GM23338 (cell line): ENCODE data around the gene RPLP2. TPM values are rescaled to one million over a fixed set of nuclear protein-coding genes. Genes with fewer than 3 reads are reported as not detected.

Experiments
- ATAC-seq: fragments of 200-7000 bp; cut with Tn5 transposase; 3 replicates; pipeline ENCODE4 v1.9.1; 2020
- DNase-seq: peaks from one replicate; pipeline ENCODE4 v3.0.0-alpha.2; 2015; ENCODE audit warnings: low spot score
- H2AFZ ChIP-seq: fragments of 200-600 bp; sonication (generic); 2 replicates; pipeline ENCODE4 v1.8.0; 2016; ENCODE audit warnings: antibody characterized with exemption, mild to moderate bottlenecking, moderate library complexity
- H3F3A ChIP-seq: fragments of 200-600 bp; sonication (generic); replicated peaks from 2 replicates; pipeline ENCODE4 v1.8.0; 2017; ENCODE audit warnings: antibody characterized with exemption, mixed run types, low read depth
- H3K27ac ChIP-seq: fragments of 200-600 bp; sonication (generic); 2 replicates; pipeline ENCODE4 v1.6.1; 2016; ENCODE audit warnings: low read depth
- H3K27me3 ChIP-seq: fragments of 200-600 bp; sonication (generic); 2 replicates; pipeline ENCODE4 v1.8.0; 2016; ENCODE audit warnings: mild to moderate bottlenecking, mixed run types, moderate library complexity; ENCODE audit not compliant: insufficient read depth
- H3K36me3 ChIP-seq: fragments of 200-600 bp; sonication (generic); 2 replicates; pipeline ENCODE4 v1.8.0; 2016; ENCODE audit warnings: mild to moderate bottlenecking; ENCODE audit not compliant: insufficient read depth
- H3K4me1 ChIP-seq: fragments of 200-600 bp; sonication (generic); 2 replicates; pipeline ENCODE4 v1.8.0; 2016; ENCODE audit warnings: mild to moderate bottlenecking, moderate library complexity; ENCODE audit not compliant: insufficient read depth
- H3K4me2 ChIP-seq: fragments of 200-600 bp; sonication (generic); 2 replicates; pipeline ENCODE4 v1.7.1; 2017; ENCODE audit warnings: mixed run types
- H3K4me3 ChIP-seq: fragments of 200-600 bp; sonication (generic); 2 replicates; pipeline ENCODE4 v1.6.1; 2016; ENCODE audit warnings: mixed run types
- H3K79me2 ChIP-seq: fragments of 200-600 bp; sonication (generic); replicated peaks from 2 replicates; pipeline ENCODE4 v1.8.0; 2017; ENCODE audit warnings: mild to moderate bottlenecking; ENCODE audit not compliant: insufficient read depth
- H3K9me2 ChIP-seq: fragments of 200-600 bp; sonication (generic); 2 replicates; pipeline ENCODE4 v1.8.0; 2017; ENCODE audit not compliant: insufficient read depth
- H4K20me1 ChIP-seq: fragments of 200-600 bp; sonication (generic); replicated peaks from 2 replicates; pipeline ENCODE4 v1.8.0; 2017; ENCODE audit warnings: mild to moderate bottlenecking; ENCODE audit not compliant: insufficient read depth
- H3K27ac Mint-ChIP-seq: 2 replicates; pipeline ENCODE4 v1.8.0; 2020; ENCODE audit warnings: inconsistent platforms, mild to moderate bottlenecking, moderate library complexity, mixed read lengths
- H3K27me3 Mint-ChIP-seq: 3 replicates; pipeline ENCODE4 v1.8.0; 2022; ENCODE audit warnings: low read depth, mild to moderate bottlenecking, moderate library complexity, mixed read lengths, inconsistent platforms; ENCODE audit not compliant: insufficient read depth, poor library complexity
- H3K36me3 Mint-ChIP-seq: 3 replicates; pipeline ENCODE4 v1.8.0; 2021; ENCODE audit warnings: low read depth, mild to moderate bottlenecking, inconsistent platforms, moderate library complexity, mixed read lengths
- H3K4me1 Mint-ChIP-seq: 3 replicates; pipeline ENCODE4 v1.8.0; 2020; ENCODE audit warnings: mild to moderate bottlenecking, inconsistent platforms, mixed read lengths
- H3K4me3 Mint-ChIP-seq: 3 replicates; pipeline ENCODE4 v1.8.0; 2021; ENCODE audit warnings: moderate library complexity, mild to moderate bottlenecking, inconsistent platforms, mixed read lengths
- H3K9me3 Mint-ChIP-seq: 3 replicates; pipeline ENCODE4 v1.8.0; 2020; ENCODE audit warnings: moderate library complexity, mild to moderate bottlenecking, inconsistent platforms, mixed read lengths
- CTCF ChIP-seq, 2 experiments: fragments of 200-600 bp in 1 of 2; sonication (generic) in 1 of 2; conservative IDR thresholded peaks; 2 replicates each; pipeline versions ENCODE4 v1.5.1 to v1.6.1; 2016 to 2017; ENCODE audit warnings: antibody characterized with exemption in 2 of 2, low read depth in 2 of 2, mild to moderate bottlenecking in 2 of 2, moderate library complexity in 1 of 2
- EZH2 ChIP-seq: fragments of 200-600 bp; sonication (generic); IDR thresholded peaks from one replicate; pipeline ENCODE4 v1.8.0; 2017; ENCODE audit warnings: antibody characterized with exemption, mild to moderate bottlenecking, low read depth; ENCODE audit not compliant: unreplicated experiment
- EZH2phosphoT487 ChIP-seq: fragments of 200-600 bp; sonication (generic); IDR thresholded peaks from one replicate; pipeline ENCODE4 v1.8.1; 2018; ENCODE audit warnings: antibody characterized with exemption; ENCODE audit not compliant: unreplicated experiment
- JUNB ChIP-seq: IDR thresholded peaks from one replicate; pipeline ENCODE4 v1.6.1; 2016; ENCODE audit warnings: antibody characterized with exemption; ENCODE audit not compliant: unreplicated experiment
- NANOG ChIP-seq: IDR thresholded peaks from 2 replicates; pipeline ENCODE4 v1.6.1; 2016; ENCODE audit warnings: antibody characterized with exemption, borderline replicate concordance
- POLR2AphosphoS5 ChIP-seq: IDR thresholded peaks from 2 replicates; pipeline ENCODE4 v1.6.1; 2016; ENCODE audit warnings: antibody characterized with exemption, low read depth
- REST ChIP-seq: IDR thresholded peaks from one replicate; pipeline ENCODE4 v1.6.1; 2018; ENCODE audit warnings: antibody characterized with exemption; ENCODE audit not compliant: unreplicated experiment
- STAT1 ChIP-seq: IDR thresholded peaks from one replicate; pipeline ENCODE4 v1.6.1; 2016; ENCODE audit warnings: antibody characterized with exemption; ENCODE audit not compliant: unreplicated experiment
- ZNF114 ChIP-seq: fragments of 250-450 bp; sonication (Bioruptor Pico); IDR thresholded peaks from 2 replicates; pipeline ENCODE4 v1.5.0; 2020; ENCODE audit warnings: mild to moderate bottlenecking, moderate library complexity
- ZNF462 ChIP-seq: fragments of 250-450 bp; sonication (Bioruptor Pico); IDR thresholded peaks from 2 replicates; pipeline ENCODE4 v1.5.0; 2020; ENCODE audit warnings: mild to moderate bottlenecking, moderate library complexity
- polyA plus RNA-seq: library from polyadenylated mRNA; unstranded; fragments of >200 nt; fragmentation: Nextera tagmentation; extraction: Ambion mirVana; gene quantifications from 2 replicates; pipeline ENCODE4 v1.2.1, GENCODE V29; 2016
- total RNA-seq: library from RNA; depleted of rRNA; stranded (reverse); fragments of >200 nt; shearing (Covaris generic); gene quantifications from 2 replicates; pipeline ENCODE4 v1.2.3, GENCODE V29; 2014

RPLP2 gene
- total and polyA plus RNA-seq, 2 experiments from 2014 or later = 518 to 1,782 TPM

- no peaks in the 10 kb centered on the region for H3K9me2 ChIP-seq
- Mint-ChIP-seq H3K27ac (no peak overlapping the region), H3K9me3 (no peaks in the 10 kb centered on the region), H3K4me3 (no peak overlapping the region), H3K36me3 (peaks cover 38% of the 10 kb centered on the region), H3K27me3 (peaks cover 28% of the 10 kb centered on the region), H3K4me1 (peaks cover 28% of the 10 kb centered on the region)
- no peaks in the 10 kb centered on the region for H3K27me3 ChIP-seq
- TF ChIP-seq CTCF (conservative IDR thresholded peaks at IDR 0.05; ENCODE audit: low read depth in 2 of 2) (no peak), EZH2phosphoT487 (no peak), EZH2 (no peak), NANOG (no peak), STAT1 (no peak), POLR2AphosphoS5 (no peak), REST (no peak), JUNB (no peak), ZNF462 (CRISPR knock-in tag) (no peak), ZNF114 (CRISPR knock-in tag) (no peak)
- H3F3A ChIP-seq = peaks cover 26% of the 10 kb centered on the region
- peaks cover 17% of the 10 kb centered on the region for H3K4me1 ChIP-seq
- ATAC-seq (no peak), DNase-seq (no peak)
- H3K4me2 ChIP-seq = no peak overlapping the region
- H3K36me3 ChIP-seq = peaks cover 6% of the 10 kb centered on the region; the same call in 1 of the 2 replicates
- H2AFZ ChIP-seq = no peak overlapping the region
- H3K27ac ChIP-seq = no peak overlapping the region
- peaks cover 23% of the 10 kb centered on the region for H3K79me2 ChIP-seq
- peaks cover 38% of the 10 kb centered on the region for H4K20me1 ChIP-seq
- H3K4me3 ChIP-seq = no peak overlapping the region
Measured at GRCh38 chr11:837990-838307, 28.2 kb downstream of the RPLP2 start.
